ENCODE data around the gene PAK5. TPM values are rescaled to one million over a fixed set of nuclear protein-coding genes. Genes with fewer than 3 reads are reported as not detected.

Gene PAK5
- total RNA-seq, 2 experiments from 2014 or later = not detected

GRCh38 chr20:9493803-9494202 is 345.1 kb downstream of the PAK5 start:
- no peak for TF ChIP-seq CTCF (IDR thresholded peaks at IDR 0.05)
- H3K36me3 Mint-ChIP-seq (ENCODE audit: low read depth) = no peaks in the 10 kb centered on the region
- no peaks in the 10 kb centered on the region for H3K27me3 Mint-ChIP-seq
- no peak for ATAC-seq (ENCODE audit: poor library complexity)
- no peaks in the 10 kb centered on the region for H3K4me1 Mint-ChIP-seq (ENCODE audit: low read depth)
- no peak for DNase-seq
- no peak overlapping the region for H3K4me3 ChIP-seq (ENCODE audit: low read length)
- CTCF ChIA-PET = no interaction called here
- no peak overlapping the region for H3K27ac Mint-ChIP-seq
- no peaks in the 10 kb centered on the region for H3K9me3 Mint-ChIP-seq
- H3K9me3 ChIP-seq (ENCODE audit: control insufficient read depth in 1 of 2, insufficient read depth in 1 of 2, low read length in 2 of 2) = peaks cover 0 to 9% of the 10 kb centered on the region in 2 experiments
- H3K4me1 ChIP-seq (ENCODE audit: insufficient read depth, low read length) = no peaks in the 10 kb centered on the region
- no peaks in the 10 kb centered on the region for H3K36me3 ChIP-seq (ENCODE audit: insufficient read depth, low read length)
- no peak overlapping the region for H3K4me3 Mint-ChIP-seq
- intact Hi-C loops (cut with DNase I, micrococcal nuclease) = no loop called here
- H3K27ac ChIP-seq (ENCODE audit: low read depth in 1 of 2, low read length in 2 of 2) = no peak overlapping the region
- POLR2A ChIA-PET = no interaction called here
- no peaks in the 10 kb centered on the region for H3K27me3 ChIP-seq (ENCODE audit: control insufficient read depth in 1 of 2, insufficient read depth in 2 of 2, low read length in 2 of 2)

GRCh38 chr20:9492067-9492466 is 346.8 kb downstream of the PAK5 start:
- H3K36me3 Mint-ChIP-seq (ENCODE audit: low read depth) = no peaks in the 10 kb centered on the region
- ChIA-PET CTCF (no interaction called here), POLR2A (no interaction called here)
- no peak overlapping the region for H3K4me3 Mint-ChIP-seq
- no peaks in the 10 kb centered on the region for H3K4me1 Mint-ChIP-seq (ENCODE audit: low read depth)
- DNase-seq = no peak
- H3K27me3 ChIP-seq (ENCODE audit: control insufficient read depth in 1 of 2, insufficient read depth in 2 of 2, low read length in 2 of 2) = no peaks in the 10 kb centered on the region
- H3K27ac Mint-ChIP-seq = no peak overlapping the region
- H3K27me3 Mint-ChIP-seq = no peaks in the 10 kb centered on the region
- H3K27ac ChIP-seq (ENCODE audit: low read depth in 1 of 2, low read length in 2 of 2) = no peak overlapping the region
- H3K4me1 ChIP-seq (ENCODE audit: insufficient read depth, low read length) = no peaks in the 10 kb centered on the region
- no peak for ATAC-seq (ENCODE audit: poor library complexity)
- no peak for TF ChIP-seq CTCF (IDR thresholded peaks at IDR 0.05)
- peaks cover 0 to 9% of the 10 kb centered on the region in 2 experiments for H3K9me3 ChIP-seq (ENCODE audit: control insufficient read depth in 1 of 2, insufficient read depth in 1 of 2, low read length in 2 of 2)
- intact Hi-C loops (cut with DNase I, micrococcal nuclease) = no loop called here
- no peaks in the 10 kb centered on the region for H3K36me3 ChIP-seq (ENCODE audit: insufficient read depth, low read length)
- no peaks in the 10 kb centered on the region for H3K9me3 Mint-ChIP-seq
- no peak overlapping the region for H3K4me3 ChIP-seq (ENCODE audit: low read length)

- no peaks in the 10 kb centered on the region for H3K4me1 Mint-ChIP-seq (ENCODE audit: low read depth)
- intact Hi-C loops (cut with DNase I, micrococcal nuclease) = no loop called here
- ChIA-PET POLR2A (no interaction called here), CTCF (no interaction called here)
- no peak for ATAC-seq (ENCODE audit: poor library complexity)
- H3K36me3 ChIP-seq (ENCODE audit: insufficient read depth, low read length) = no peaks in the 10 kb centered on the region
- H3K4me1 ChIP-seq (ENCODE audit: insufficient read depth, low read length) = no peaks in the 10 kb centered on the region
- H3K4me3 Mint-ChIP-seq = no peak overlapping the region
- no peaks in the 10 kb centered on the region for H3K27me3 Mint-ChIP-seq
- no peak for TF ChIP-seq CTCF (IDR thresholded peaks at IDR 0.05)
- H3K9me3 ChIP-seq (ENCODE audit: control insufficient read depth in 1 of 2, insufficient read depth in 1 of 2, low read length in 2 of 2) = peaks cover 0 to 9% of the 10 kb centered on the region in 2 experiments
- H3K27ac Mint-ChIP-seq = no peak overlapping the region
- H3K27me3 ChIP-seq (ENCODE audit: control insufficient read depth in 1 of 2, insufficient read depth in 2 of 2, low read length in 2 of 2) = no peaks in the 10 kb centered on the region
- no peak overlapping the region for H3K27ac ChIP-seq (ENCODE audit: low read depth in 1 of 2, low read length in 2 of 2)
- H3K9me3 Mint-ChIP-seq = no peaks in the 10 kb centered on the region
- peak in 1 of 14 experiments; percentile 19 for DNase-seq
- H3K36me3 Mint-ChIP-seq (ENCODE audit: low read depth) = no peaks in the 10 kb centered on the region
- no peak overlapping the region for H3K4me3 ChIP-seq (ENCODE audit: low read length)
Measured at GRCh38 chr20:9491324-9491723, 347.6 kb downstream of the PAK5 start.

Data from CD4-positive, alpha-beta T cell (primary cell).